ENCODE measurements around the gene HMGCS2.

GRCh38 chr1:119766374-119766794, 2.3 kb downstream of the HMGCS2 start:
- no peak for TF ChIP-seq CTCF (conservative IDR thresholded peaks at IDR 0.05 in 1 of 2, IDR thresholded peaks at IDR 0.05 in 1 of 2; ENCODE audit: extremely low read depth in 1 of 2, insufficient read depth in 1 of 2, low read depth in 1 of 2, low read length in 2 of 2)
- TF ChIP-seq EZH2 (IDR thresholded peaks at IDR 0.05; ENCODE audit: borderline replicate concordance, low read length), result no peak

Measured in mammary epithelial cell (primary cell).